LHCN-M2 (cell line): Measurements from ENCODE around the gene TRAF3IP1. TPM values are rescaled to one million over a fixed set of nuclear protein-coding genes. Genes with fewer than 3 reads are reported as not detected.

Source experiments
- DNase-seq: peaks from one replicate; pipeline ENCODE4 v3.0.0-alpha.2; 2012; ENCODE audit warnings: low read depth
- total RNA-seq: library from RNA; depleted of rRNA; stranded (reverse); fragments of >200 nt; gene quantifications from 2 replicates; pipeline ENCODE4 v1.2.3, GENCODE V29; 2014

Gene TRAF3IP1
- total RNA-seq, 1 experiment from 2014 or later: 8.5 TPM

- no peak for DNase-seq
Observed at GRCh38 chr2:238406221-238406997, 86.1 kb downstream of the TRAF3IP1 start.

- DNase-seq: no peak
Observed at GRCh38 chr2:238406998-238407285, 86.6 kb downstream of the TRAF3IP1 start.

GRCh38 chr2:238407566-238407965 lies 87.2 kb downstream of the TRAF3IP1 start:
- DNase-seq: no peak

- no peak for DNase-seq
Observed at GRCh38 chr2:238408615-238409340, 88.5 kb downstream of the TRAF3IP1 start.

- DNase-seq: no peak
Observed at GRCh38 chr2:238409341-238410199, 89.3 kb downstream of the TRAF3IP1 start.

GRCh38 chr2:238412067-238412767 lies 91.9 kb downstream of the TRAF3IP1 start:
- no peak for DNase-seq

GRCh38 chr2:238413368-238413767 lies 93.0 kb downstream of the TRAF3IP1 start:
- no peak for DNase-seq

GRCh38 chr2:238415036-238415764 lies 94.9 kb downstream of the TRAF3IP1 start:
- no peak for DNase-seq

- no peak for DNase-seq
Observed at GRCh38 chr2:238415893-238416292, 95.6 kb downstream of the TRAF3IP1 start.

- no peak for DNase-seq
Observed at GRCh38 chr2:238418196-238418998, 98.1 kb downstream of the TRAF3IP1 start.

- no peak for DNase-seq
Observed at GRCh38 chr2:238418999-238419546, 98.8 kb downstream of the TRAF3IP1 start.

GRCh38 chr2:238420442-238420841 lies 100.1 kb downstream of the TRAF3IP1 start:
- DNase-seq: no peak

- DNase-seq: no peak
Observed at GRCh38 chr2:238420878-238421694, 100.8 kb downstream of the TRAF3IP1 start.

GRCh38 chr2:238421695-238422035 lies 101.3 kb downstream of the TRAF3IP1 start:
- no peak for DNase-seq

- DNase-seq: no peak
Observed at GRCh38 chr2:238422285-238422684, 102.0 kb downstream of the TRAF3IP1 start.

- DNase-seq: no peak
Observed at GRCh38 chr2:238422940-238423339, 102.6 kb downstream of the TRAF3IP1 start.

GRCh38 chr2:238423561-238424312 lies 103.4 kb downstream of the TRAF3IP1 start:
- peak; percentile 57 for DNase-seq

- no peak for DNase-seq
Observed at GRCh38 chr2:238424313-238424700, 104.0 kb downstream of the TRAF3IP1 start.
